H1 (cell line): ENCODE measurements around the gene SMARCA4. TPM values are rescaled to one million over a fixed set of nuclear protein-coding genes. Genes with fewer than 3 reads are reported as not detected.

Experiments used
- polyA plus RNA-seq, 7 experiments: library from polyadenylated mRNA; depleted of rRNA in 3 of 7; stranded (reverse) in 5 of 7; unstranded in 2 of 7; fragments of >200 nt in 5 of 7; fragments of 200-250 nt in 2 of 7; gene quantifications; 1 replicate in 5 of 7; 2 replicates in 1 of 7; 4 replicates in 1 of 7; pipeline versions ENCODE4 v1.2.1 to v1.2.3, GENCODE V29; 2011 to 2013; ENCODE audit warnings: missing spikeins in 2 of 7, mixed read lengths in 2 of 7
- total RNA-seq: library from RNA; stranded (reverse); fragmentation: NEBNext Ultra II Directional; extraction: Animal tissue kit (Norgen Biotek cat#: 25700); gene quantifications from 2 replicates; pipeline ENCODE4 v1.2.1, GENCODE V29; 2021
- TF ChIP-seq, protein P1 (sequence below): fragments of 300-600 bp; sonication (generic); IDR thresholded peaks from 2 replicates; pipeline ENCODE4 v1.7.1; 2012; ENCODE audit warnings: low read length, moderate library complexity, mild to moderate bottlenecking, inconsistent platforms; ENCODE audit not compliant: insufficient replicate concordance

The SMARCA4 gene
- total and polyA plus RNA-seq, 2 of the 8 experiments (the other 6 are each of a cell fraction or from before 2014, with no cell fraction given) = 86.4 to 263 TPM

GRCh38 chr19:11088506-11089253 lies 127.8 kb downstream of the SMARCA4 start (continued):
- TF ChIP-seq, protein P1, sequence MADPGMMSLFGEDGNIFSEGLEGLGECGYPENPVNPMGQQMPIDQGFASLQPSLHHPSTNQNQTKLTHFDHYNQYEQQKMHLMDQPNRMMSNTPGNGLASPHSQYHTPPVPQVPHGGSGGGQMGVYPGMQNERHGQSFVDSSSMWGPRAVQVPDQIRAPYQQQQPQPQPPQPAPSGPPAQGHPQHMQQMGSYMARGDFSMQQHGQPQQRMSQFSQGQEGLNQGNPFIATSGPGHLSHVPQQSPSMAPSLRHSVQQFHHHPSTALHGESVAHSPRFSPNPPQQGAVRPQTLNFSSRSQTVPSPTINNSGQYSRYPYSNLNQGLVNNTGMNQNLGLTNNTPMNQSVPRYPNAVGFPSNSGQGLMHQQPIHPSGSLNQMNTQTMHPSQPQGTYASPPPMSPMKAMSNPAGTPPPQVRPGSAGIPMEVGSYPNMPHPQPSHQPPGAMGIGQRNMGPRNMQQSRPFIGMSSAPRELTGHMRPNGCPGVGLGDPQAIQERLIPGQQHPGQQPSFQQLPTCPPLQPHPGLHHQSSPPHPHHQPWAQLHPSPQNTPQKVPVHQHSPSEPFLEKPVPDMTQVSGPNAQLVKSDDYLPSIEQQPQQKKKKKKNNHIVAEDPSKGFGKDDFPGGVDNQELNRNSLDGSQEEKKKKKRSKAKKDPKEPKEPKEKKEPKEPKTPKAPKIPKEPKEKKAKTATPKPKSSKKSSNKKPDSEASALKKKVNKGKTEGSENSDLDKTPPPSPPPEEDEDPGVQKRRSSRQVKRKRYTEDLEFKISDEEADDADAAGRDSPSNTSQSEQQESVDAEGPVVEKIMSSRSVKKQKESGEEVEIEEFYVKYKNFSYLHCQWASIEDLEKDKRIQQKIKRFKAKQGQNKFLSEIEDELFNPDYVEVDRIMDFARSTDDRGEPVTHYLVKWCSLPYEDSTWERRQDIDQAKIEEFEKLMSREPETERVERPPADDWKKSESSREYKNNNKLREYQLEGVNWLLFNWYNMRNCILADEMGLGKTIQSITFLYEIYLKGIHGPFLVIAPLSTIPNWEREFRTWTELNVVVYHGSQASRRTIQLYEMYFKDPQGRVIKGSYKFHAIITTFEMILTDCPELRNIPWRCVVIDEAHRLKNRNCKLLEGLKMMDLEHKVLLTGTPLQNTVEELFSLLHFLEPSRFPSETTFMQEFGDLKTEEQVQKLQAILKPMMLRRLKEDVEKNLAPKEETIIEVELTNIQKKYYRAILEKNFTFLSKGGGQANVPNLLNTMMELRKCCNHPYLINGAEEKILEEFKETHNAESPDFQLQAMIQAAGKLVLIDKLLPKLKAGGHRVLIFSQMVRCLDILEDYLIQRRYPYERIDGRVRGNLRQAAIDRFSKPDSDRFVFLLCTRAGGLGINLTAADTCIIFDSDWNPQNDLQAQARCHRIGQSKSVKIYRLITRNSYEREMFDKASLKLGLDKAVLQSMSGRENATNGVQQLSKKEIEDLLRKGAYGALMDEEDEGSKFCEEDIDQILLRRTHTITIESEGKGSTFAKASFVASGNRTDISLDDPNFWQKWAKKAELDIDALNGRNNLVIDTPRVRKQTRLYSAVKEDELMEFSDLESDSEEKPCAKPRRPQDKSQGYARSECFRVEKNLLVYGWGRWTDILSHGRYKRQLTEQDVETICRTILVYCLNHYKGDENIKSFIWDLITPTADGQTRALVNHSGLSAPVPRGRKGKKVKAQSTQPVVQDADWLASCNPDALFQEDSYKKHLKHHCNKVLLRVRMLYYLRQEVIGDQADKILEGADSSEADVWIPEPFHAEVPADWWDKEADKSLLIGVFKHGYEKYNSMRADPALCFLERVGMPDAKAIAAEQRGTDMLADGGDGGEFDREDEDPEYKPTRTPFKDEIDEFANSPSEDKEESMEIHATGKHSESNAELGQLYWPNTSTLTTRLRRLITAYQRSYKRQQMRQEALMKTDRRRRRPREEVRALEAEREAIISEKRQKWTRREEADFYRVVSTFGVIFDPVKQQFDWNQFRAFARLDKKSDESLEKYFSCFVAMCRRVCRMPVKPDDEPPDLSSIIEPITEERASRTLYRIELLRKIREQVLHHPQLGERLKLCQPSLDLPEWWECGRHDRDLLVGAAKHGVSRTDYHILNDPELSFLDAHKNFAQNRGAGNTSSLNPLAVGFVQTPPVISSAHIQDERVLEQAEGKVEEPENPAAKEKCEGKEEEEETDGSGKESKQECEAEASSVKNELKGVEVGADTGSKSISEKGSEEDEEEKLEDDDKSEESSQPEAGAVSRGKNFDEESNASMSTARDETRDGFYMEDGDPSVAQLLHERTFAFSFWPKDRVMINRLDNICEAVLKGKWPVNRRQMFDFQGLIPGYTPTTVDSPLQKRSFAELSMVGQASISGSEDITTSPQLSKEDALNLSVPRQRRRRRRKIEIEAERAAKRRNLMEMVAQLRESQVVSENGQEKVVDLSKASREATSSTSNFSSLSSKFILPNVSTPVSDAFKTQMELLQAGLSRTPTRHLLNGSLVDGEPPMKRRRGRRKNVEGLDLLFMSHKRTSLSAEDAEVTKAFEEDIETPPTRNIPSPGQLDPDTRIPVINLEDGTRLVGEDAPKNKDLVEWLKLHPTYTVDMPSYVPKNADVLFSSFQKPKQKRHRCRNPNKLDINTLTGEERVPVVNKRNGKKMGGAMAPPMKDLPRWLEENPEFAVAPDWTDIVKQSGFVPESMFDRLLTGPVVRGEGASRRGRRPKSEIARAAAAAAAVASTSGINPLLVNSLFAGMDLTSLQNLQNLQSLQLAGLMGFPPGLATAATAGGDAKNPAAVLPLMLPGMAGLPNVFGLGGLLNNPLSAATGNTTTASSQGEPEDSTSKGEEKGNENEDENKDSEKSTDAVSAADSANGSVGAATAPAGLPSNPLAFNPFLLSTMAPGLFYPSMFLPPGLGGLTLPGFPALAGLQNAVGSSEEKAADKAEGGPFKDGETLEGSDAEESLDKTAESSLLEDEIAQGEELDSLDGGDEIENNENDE = no peak
